Measurements from ENCODE around the gene CCNQ. TPM values are rescaled to one million over a fixed set of nuclear protein-coding genes. Genes with fewer than 3 reads are reported as not detected.

The CCNQ gene
- total RNA-seq, 2 donors from 2014 or later = 48.0 to 65.0 TPM

- TF ChIP-seq CTCF (IDR thresholded peaks at IDR 0.05) = no peak
- Histone ChIP-seq H3K4me1 (peaks cover 0 to 15% of the 10 kb centered on the region in 2 donors), H3K4me3 (no peak overlapping the region), H3K27ac (no peak overlapping the region), H3K27me3 (no peaks in the 10 kb centered on the region), H3K36me3 (no peaks in the 10 kb centered on the region), H3K9me3 (no peaks in the 10 kb centered on the region)
- no peak for DNase-seq (ENCODE audit: low spot score)
Observed at GRCh38 chrX:153602601-153603000, 3.7 kb upstream of the CCNQ start.

- H3K4me3 ChIP-seq = no peak overlapping the region
- peaks cover 0 to 15% of the 10 kb centered on the region in 2 donors for H3K4me1 ChIP-seq
- no peak overlapping the region for H3K27ac ChIP-seq
- H3K27me3 ChIP-seq = no peaks in the 10 kb centered on the region
- DNase-seq (ENCODE audit: low spot score) = no peak
- no peaks in the 10 kb centered on the region for H3K36me3 ChIP-seq
- no peaks in the 10 kb centered on the region for H3K9me3 ChIP-seq
- no peak for TF ChIP-seq CTCF (IDR thresholded peaks at IDR 0.05)
Observed at GRCh38 chrX:153601511-153602110, 2.7 kb upstream of the CCNQ start.

- no peaks in the 10 kb centered on the region for H3K27me3 ChIP-seq
- no peak overlapping the region for H3K4me3 ChIP-seq
- no peaks in the 10 kb centered on the region for H3K9me3 ChIP-seq
- DNase-seq (ENCODE audit: low spot score) = no peak
- no peaks in the 10 kb centered on the region for H3K36me3 ChIP-seq
- no peak for TF ChIP-seq CTCF (IDR thresholded peaks at IDR 0.05)
- H3K4me1 ChIP-seq = peaks cover 0 to 15% of the 10 kb centered on the region in 2 donors
- H3K27ac ChIP-seq = no peak overlapping the region
Observed at GRCh38 chrX:153600921-153601320, 2.0 kb upstream of the CCNQ start.

GRCh38 chrX:153600032-153600373 lies 1.1 kb upstream of the CCNQ start:
- H3K9me3 ChIP-seq = no peaks in the 10 kb centered on the region
- no peaks in the 10 kb centered on the region for H3K36me3 ChIP-seq
- H3K27ac ChIP-seq = peak overlapping the region in 1 of 2 donors; percentile 63
- peak overlapping the region; percentile 38 to 60 for H3K4me3 ChIP-seq
- TF ChIP-seq CTCF (IDR thresholded peaks at IDR 0.05) = no peak
- H3K27me3 ChIP-seq = no peaks in the 10 kb centered on the region
- DNase-seq (ENCODE audit: low spot score) = no peak
- H3K4me1 ChIP-seq = peaks cover 0 to 15% of the 10 kb centered on the region in 2 donors

GRCh38 chrX:153599192-153600031 lies 473 bp upstream of the CCNQ start:
- H3K4me3 ChIP-seq = peak overlapping the region; percentile 38 to 60
- peak; percentile 71 for DNase-seq (ENCODE audit: low spot score)

More at GRCh38 chrX:153599192-153600031, 473 bp upstream of the CCNQ start:
- Histone ChIP-seq H3K27ac (peak overlapping the region; percentile 63 to 65), H3K4me1 (peaks cover 0 to 15% of the 10 kb centered on the region in 2 donors), H3K36me3 (no peaks in the 10 kb centered on the region), H3K27me3 (no peaks in the 10 kb centered on the region), H3K9me3 (no peaks in the 10 kb centered on the region)
- no peak for TF ChIP-seq CTCF (IDR thresholded peaks at IDR 0.05)

Data from right atrium auricular region (tissue), 2 donors.